ENCODE data around the gene PSMA5.
"Not testable (repeated sequence)": the region's sequence is repeated elsewhere in the genome, so short reads cannot be mapped to it uniquely, and the experiment has no call there.

Gene PSMA5

DNA sequence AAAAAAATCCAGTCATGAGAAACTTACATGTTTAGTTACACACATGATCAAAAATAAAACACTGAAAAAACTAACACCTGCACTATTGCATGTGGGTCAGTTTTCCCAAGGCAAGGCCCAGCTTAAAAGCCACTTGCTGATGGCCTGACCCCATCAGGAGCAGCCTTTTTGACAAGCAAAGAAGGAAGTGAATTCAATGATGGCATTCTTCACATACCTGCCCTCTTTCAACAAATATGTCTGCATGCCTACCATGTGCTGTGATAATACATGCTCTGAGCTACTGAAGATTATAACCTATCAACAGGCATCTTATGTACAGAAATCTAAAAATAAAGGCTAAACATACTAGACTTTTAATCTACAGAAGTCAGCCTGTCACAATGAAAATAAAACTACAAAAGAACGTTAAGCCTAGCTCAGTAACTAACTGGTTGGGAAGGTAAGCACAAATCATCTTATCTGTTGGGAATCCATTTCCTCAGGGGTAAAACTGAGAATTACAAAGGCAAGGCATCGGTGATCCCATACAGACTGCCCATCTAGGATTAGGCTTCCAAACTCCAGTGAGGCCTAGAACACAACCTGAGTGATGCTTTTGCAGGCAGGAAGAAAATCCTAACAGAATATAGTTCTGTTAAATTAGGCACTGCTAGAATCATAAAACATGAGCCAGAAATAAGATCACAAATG lies 43.0 kb downstream of the PSMA5 start:
- Histone ChIP-seq H3K9me3 (ENCODE audit: insufficient read depth, low read length) (no peaks in the 10 kb centered on the region), H3K9ac (ENCODE audit: insufficient read length, low read depth) (no peak overlapping the region), H3K27me3 (ENCODE audit: insufficient read depth, insufficient read length) (no peaks in the 10 kb centered on the region), H3K36me3 (ENCODE audit: insufficient read depth, insufficient read length, low read length) (no peaks in the 10 kb centered on the region), H3K4me3 (ENCODE audit: insufficient read length, low read depth) (no peak overlapping the region), H3K4me1 (ENCODE audit: insufficient read depth, insufficient read length) (no peaks in the 10 kb centered on the region)
- TF ChIP-seq YY1 (IDR thresholded peaks at IDR 0.05; ENCODE audit: insufficient read depth, insufficient read length) (no peak), SUZ12 (IDR thresholded peaks at IDR 0.05; ENCODE audit: extremely low read depth, insufficient read depth, insufficient read length) (no peak), ZNF274 (IDR thresholded peaks at IDR 0.05; ENCODE audit: low read depth, low read length) (no peak)
- peak; percentile 47 for DNase-seq (ENCODE audit: low read depth, low spot score)

DNA sequence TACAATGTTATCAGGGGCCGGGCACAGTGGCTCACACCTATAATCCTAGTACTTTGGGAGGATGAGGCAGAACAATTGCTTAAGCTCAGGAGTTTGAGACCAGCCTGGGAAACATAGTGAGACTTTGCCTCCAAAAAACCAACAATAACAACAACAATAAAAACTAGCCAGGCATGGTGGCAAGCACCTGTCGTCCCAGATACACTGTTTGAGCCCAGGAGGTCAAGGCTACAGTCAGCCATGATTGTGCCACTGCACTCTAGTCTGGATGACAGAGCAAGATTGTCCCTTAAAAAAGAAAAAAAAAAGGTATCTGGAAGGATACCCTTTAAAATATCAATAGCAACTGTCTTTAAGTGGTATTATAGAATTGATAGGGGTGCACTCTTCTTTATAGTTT lies 44.7 kb downstream of the PSMA5 start:
- Histone ChIP-seq H3K36me3 (ENCODE audit: insufficient read depth, insufficient read length, low read length) (no peaks in the 10 kb centered on the region), H3K4me1 (ENCODE audit: insufficient read depth, insufficient read length) (no peaks in the 10 kb centered on the region), H3K9ac (ENCODE audit: insufficient read length, low read depth) (no peak overlapping the region), H3K4me3 (ENCODE audit: insufficient read length, low read depth) (no peak overlapping the region), H3K9me3 (ENCODE audit: insufficient read depth, low read length) (no peaks in the 10 kb centered on the region), H3K27me3 (ENCODE audit: insufficient read depth, insufficient read length) (no peaks in the 10 kb centered on the region)
- no peak for DNase-seq (ENCODE audit: low read depth, low spot score)
- TF ChIP-seq ZNF274 (IDR thresholded peaks at IDR 0.05; ENCODE audit: low read depth, low read length), result no peak
- no peak for TF ChIP-seq SUZ12 (IDR thresholded peaks at IDR 0.05; ENCODE audit: extremely low read depth, insufficient read depth, insufficient read length)
- no peak for TF ChIP-seq YY1 (IDR thresholded peaks at IDR 0.05; ENCODE audit: insufficient read depth, insufficient read length)

- H3K9me3 ChIP-seq (ENCODE audit: insufficient read depth, low read length), result no peaks in the 10 kb centered on the region
- DNase-seq (ENCODE audit: low read depth, low spot score), result no peak
- no peak for TF ChIP-seq YY1 (IDR thresholded peaks at IDR 0.05; ENCODE audit: insufficient read depth, insufficient read length)
- TF ChIP-seq SUZ12 (IDR thresholded peaks at IDR 0.05; ENCODE audit: extremely low read depth, insufficient read depth, insufficient read length), result no peak
- TF ChIP-seq ZNF274 (IDR thresholded peaks at IDR 0.05; ENCODE audit: low read depth, low read length), result no peak
- no peaks in the 10 kb centered on the region for H3K4me1 ChIP-seq (ENCODE audit: insufficient read depth, insufficient read length)
- no peak overlapping the region for H3K9ac ChIP-seq (ENCODE audit: insufficient read length, low read depth)
- H3K36me3 ChIP-seq (ENCODE audit: insufficient read depth, insufficient read length, low read length), result no peaks in the 10 kb centered on the region
- no peaks in the 10 kb centered on the region for H3K27me3 ChIP-seq (ENCODE audit: insufficient read depth, insufficient read length)
- no peak overlapping the region for H3K4me3 ChIP-seq (ENCODE audit: insufficient read length, low read depth)
Measured at GRCh38 chr1:109379907-109380306, 46.3 kb downstream of the PSMA5 start.

GRCh38 chr1:109379422-109379821 lies 46.8 kb downstream of the PSMA5 start:
- no peak overlapping the region for H3K9ac ChIP-seq (ENCODE audit: insufficient read length, low read depth)
- H3K36me3 ChIP-seq (ENCODE audit: insufficient read depth, insufficient read length, low read length), result no peaks in the 10 kb centered on the region
- TF ChIP-seq ZNF274 (IDR thresholded peaks at IDR 0.05; ENCODE audit: low read depth, low read length) (no peak), YY1 (IDR thresholded peaks at IDR 0.05; ENCODE audit: insufficient read depth, insufficient read length) (no peak), SUZ12 (IDR thresholded peaks at IDR 0.05; ENCODE audit: extremely low read depth, insufficient read depth, insufficient read length) (no peak)
- H3K27me3 ChIP-seq (ENCODE audit: insufficient read depth, insufficient read length), result no peaks in the 10 kb centered on the region
- H3K4me1 ChIP-seq (ENCODE audit: insufficient read depth, insufficient read length), result no peaks in the 10 kb centered on the region
- DNase-seq (ENCODE audit: low read depth, low spot score), result no peak
- H3K9me3 ChIP-seq (ENCODE audit: insufficient read depth, low read length), result no peaks in the 10 kb centered on the region
- H3K4me3 ChIP-seq (ENCODE audit: insufficient read length, low read depth), result no peak overlapping the region

DNA sequence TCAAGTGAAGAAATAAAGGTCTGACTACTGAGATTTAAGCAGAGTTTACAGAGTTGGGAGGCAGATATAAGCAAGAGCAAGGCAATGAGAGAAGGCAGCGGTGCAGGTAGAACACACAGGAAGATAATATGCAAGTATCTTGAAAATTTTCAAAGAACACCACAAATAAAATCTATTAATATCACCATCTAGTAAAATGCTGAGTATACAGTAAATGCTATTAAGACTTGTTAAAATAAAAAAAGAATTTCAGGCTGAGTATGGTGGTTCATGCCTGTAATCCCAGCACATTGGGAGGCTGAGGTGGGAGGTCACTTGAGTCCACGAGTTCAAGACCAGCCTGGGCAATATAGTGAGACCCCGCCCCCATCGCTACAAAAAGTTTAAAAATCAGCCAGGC lies 48.5 kb downstream of the PSMA5 start:
- Histone ChIP-seq H3K9me3 (ENCODE audit: insufficient read depth, low read length) (no peaks in the 10 kb centered on the region), H3K27me3 (ENCODE audit: insufficient read depth, insufficient read length) (no peaks in the 10 kb centered on the region), H3K4me1 (ENCODE audit: insufficient read depth, insufficient read length) (no peaks in the 10 kb centered on the region), H3K9ac (ENCODE audit: insufficient read length, low read depth) (no peak overlapping the region), H3K36me3 (ENCODE audit: insufficient read depth, insufficient read length, low read length) (no peaks in the 10 kb centered on the region), H3K4me3 (ENCODE audit: insufficient read length, low read depth) (no peak overlapping the region)
- DNase-seq (ENCODE audit: low read depth, low spot score), result no peak
- TF ChIP-seq ZNF274 (IDR thresholded peaks at IDR 0.05; ENCODE audit: low read depth, low read length), result no peak
- no peak for TF ChIP-seq YY1 (IDR thresholded peaks at IDR 0.05; ENCODE audit: insufficient read depth, insufficient read length)
- no peak for TF ChIP-seq SUZ12 (IDR thresholded peaks at IDR 0.05; ENCODE audit: extremely low read depth, insufficient read depth, insufficient read length)

- H3K9me3 ChIP-seq (ENCODE audit: insufficient read depth, low read length); H3K36me3 ChIP-seq (ENCODE audit: insufficient read depth, insufficient read length, low read length); H3K4me3 ChIP-seq (ENCODE audit: insufficient read length, low read depth); H3K9ac ChIP-seq (ENCODE audit: insufficient read length, low read depth); H3K27me3 ChIP-seq (ENCODE audit: insufficient read depth, insufficient read length); H3K4me1 ChIP-seq (ENCODE audit: insufficient read depth, insufficient read length); DNase-seq (ENCODE audit: low read depth, low spot score): not testable (repeated sequence)
Measured at GRCh38 chr1:109373696-109374095, 52.6 kb downstream of the PSMA5 start.

DNA sequence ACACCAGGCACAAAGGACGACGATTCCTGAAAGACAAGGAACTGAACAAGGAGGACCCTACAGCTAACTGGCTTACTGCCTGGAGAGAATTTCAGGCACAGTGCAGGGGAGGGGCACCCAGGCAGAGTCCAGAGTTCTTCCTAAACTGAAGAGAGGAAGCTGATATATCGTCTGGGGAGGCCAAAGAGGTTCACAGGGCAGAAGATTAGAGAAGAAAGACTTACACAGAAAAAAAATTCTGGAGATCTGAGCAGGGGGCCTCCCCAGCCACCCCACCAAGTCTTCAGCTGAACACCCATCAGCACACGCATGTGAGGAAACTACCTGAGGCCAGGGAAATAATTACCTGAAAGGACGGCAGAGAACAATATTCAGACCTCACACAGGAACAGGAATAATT lies 53.1 kb downstream of the PSMA5 start:
- Histone ChIP-seq H3K4me1 (ENCODE audit: insufficient read depth, insufficient read length) (peaks cover 2% of the 10 kb centered on the region), H3K4me3 (ENCODE audit: insufficient read length, low read depth) (no peak overlapping the region)
- TF ChIP-seq SUZ12 (IDR thresholded peaks at IDR 0.05; ENCODE audit: extremely low read depth, insufficient read depth, insufficient read length) (no peak), YY1 (IDR thresholded peaks at IDR 0.05; ENCODE audit: insufficient read depth, insufficient read length) (no peak)

More for the DNA sequence above, 53.1 kb downstream of the PSMA5 start:
- no peaks in the 10 kb centered on the region for H3K36me3 ChIP-seq (ENCODE audit: insufficient read depth, insufficient read length, low read length)
- H3K9ac ChIP-seq (ENCODE audit: insufficient read length, low read depth), result no peak overlapping the region
- H3K9me3 ChIP-seq (ENCODE audit: insufficient read depth, low read length), result no peaks in the 10 kb centered on the region
- H3K27me3 ChIP-seq (ENCODE audit: insufficient read depth, insufficient read length), result no peaks in the 10 kb centered on the region
- no peak for DNase-seq (ENCODE audit: low read depth, low spot score)
